NCI-H460 (cell line): ENCODE data around the gene MTSS2. TPM values are rescaled to one million over a fixed set of nuclear protein-coding genes. Genes with fewer than 3 reads are reported as not detected.

Source experiments
- DNase-seq: peaks from one replicate; pipeline ENCODE4 v3.0.0-alpha.2; 2016; ENCODE audit warnings: low read depth; ENCODE audit errors: extremely low read depth
- total RNA-seq: library from RNA; depleted of rRNA; stranded (reverse); fragments of >200 nt; shearing (Covaris generic); gene quantifications from 2 replicates; pipeline ENCODE4 v1.2.3, GENCODE V29; 2014

MTSS2 gene
- total RNA-seq, 1 experiment from 2014 or later: 9.2 TPM

DNA sequence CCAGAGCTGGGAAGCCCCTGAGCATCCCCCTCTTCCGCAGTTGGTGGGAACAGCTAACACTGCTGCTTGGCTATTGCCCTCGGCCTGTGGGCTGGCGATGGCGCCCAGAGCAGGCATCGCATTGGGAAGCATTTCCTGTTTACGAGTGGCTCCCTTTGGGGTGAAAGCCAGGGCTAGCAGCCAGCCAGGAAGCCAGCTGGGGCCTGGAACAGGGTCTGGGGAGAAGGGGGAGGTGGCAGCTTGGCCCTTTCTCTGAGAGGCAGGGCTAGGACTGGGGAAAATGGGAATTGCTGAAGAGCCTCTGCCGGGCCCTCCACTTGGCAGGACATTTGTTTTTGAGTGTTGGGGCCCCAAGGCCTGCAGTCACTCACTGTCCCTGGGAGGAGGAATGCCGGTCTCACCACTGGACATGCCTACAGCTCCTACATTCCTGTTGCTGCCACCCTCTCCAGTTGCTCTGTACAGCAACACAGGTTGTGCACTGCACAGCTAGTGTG, 2.4 kb upstream of the MTSS2 start:
- DNase-seq: no peak

DNA sequence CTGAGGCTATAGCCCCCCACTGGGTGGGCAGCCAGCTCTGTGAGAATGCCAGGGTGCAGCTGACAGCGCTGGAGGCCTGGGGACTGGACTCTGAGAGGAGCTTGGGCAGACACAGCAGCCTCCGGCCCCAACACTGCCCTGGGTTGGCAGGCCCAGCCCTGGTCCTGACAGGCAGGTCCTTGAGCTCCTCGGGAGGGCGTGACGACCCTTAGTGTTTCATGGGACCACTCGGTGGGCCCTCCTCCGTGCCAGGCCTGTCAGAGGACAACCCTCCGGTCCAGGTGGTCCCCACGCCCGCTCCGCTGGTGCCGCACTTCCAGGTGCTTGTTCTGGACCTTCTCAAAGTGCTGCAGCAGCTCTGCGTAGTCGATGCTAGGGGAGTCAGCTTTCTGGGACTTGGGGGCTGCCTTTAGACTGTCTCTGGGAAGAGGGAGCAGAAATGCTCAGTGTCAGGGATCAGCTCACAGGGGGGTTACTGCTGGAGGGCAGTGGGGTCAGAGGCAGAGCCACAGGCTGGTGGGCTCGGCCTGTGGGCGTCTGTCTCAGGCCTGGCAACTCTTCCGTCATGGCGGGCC, 1.9 kb upstream of the MTSS2 start:
- no peak for DNase-seq

DNA sequence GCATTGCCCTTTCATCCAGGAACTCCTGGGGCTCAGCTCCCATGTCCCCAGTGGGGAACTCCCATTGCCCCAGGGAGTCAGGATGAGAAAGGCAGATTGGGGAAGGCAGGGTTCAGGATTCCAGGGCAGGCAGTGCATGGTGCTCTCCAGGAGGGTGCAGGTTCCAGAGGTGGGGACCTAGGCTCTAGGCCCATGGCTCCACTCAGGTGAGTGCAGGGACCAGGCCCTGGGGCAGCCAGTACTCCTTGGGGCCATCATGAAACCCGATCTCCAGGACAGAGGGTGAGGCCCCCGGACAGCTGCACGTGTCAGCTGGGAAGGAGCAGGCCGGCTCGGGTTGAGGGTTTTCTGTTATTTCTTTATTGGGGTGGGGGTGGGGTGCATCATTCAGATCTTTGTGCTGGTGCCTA, 1.3 kb upstream of the MTSS2 start:
- no peak for DNase-seq

DNA sequence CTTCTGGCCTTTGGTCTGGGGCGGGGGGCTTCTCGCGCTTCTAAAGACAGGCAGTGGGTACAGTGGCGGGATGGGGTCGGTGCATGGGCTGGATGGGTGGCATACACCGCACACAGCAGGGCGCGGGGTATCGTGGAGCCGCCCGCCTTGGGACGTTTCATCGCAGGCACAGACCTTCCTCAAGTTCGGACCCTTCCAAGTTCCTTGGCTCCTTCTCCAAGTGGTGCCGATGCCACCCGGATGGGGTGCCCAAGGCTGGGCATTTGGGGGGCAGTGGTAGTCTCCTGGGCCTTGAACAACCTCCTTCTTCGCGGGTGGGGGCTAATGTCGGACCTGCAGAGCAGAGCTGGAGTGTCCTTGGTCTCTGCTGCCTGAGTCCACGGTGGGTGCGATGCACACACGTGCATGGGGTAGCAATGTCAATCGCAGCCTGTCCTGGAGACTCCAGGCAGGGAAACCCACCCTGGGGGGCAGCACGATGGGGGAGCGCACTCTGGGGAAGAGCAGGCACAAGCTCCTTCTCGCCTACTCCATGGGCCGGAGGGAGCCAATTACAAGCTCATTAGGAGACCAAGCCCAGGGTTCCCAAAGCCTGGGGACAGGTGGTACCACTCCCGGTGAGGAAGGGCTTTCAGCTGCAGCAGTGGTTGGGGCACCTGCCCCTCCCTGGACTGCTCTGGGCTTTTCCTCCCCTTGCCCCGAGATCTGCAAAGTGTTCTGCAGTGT, 686 bp upstream of the MTSS2 start:
- no peak for DNase-seq

DNA sequence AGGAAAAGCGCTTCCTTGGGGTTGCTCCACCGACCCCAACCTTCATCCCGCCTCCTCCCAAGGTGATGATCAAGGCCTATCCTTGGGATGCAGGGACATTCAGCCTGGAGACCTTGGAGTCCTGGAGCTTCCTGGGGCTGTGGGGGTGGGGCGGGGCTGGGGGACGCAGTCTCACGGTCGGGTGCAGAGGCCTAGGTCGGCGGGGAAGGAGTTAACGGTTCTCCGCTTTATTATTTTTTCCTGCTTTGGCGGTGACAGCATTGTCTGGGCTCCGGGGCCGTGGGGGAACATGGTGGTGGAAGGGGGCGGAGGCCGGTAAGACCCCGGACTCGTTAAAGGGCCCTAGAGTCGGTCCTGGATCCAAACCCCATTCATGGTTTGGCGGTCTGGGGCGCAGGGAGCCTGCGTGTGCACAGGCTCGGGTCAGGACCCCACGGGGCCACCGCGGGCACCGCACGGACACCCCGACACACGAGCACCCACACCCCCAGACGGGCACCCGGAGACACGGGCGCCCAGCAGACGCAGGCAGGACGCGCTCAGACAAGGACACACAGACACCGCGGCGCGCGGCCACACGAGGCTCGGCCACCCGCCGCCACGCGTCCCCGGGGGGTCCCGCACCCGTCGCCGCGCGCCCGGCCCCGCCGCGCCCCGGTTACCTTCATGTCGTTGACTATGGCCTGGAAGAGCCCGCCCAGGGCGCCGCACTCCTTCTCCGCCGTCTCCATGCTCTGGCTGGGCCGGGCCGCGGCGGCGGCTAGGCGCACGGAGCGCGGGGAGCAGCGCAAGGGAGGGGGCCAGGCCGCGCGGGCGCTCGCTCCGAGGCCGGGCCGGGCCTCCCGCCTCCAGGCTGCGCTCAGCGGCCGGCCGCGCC, 554 bp downstream of the MTSS2 start:
- DNase-seq: no peak

DNA sequence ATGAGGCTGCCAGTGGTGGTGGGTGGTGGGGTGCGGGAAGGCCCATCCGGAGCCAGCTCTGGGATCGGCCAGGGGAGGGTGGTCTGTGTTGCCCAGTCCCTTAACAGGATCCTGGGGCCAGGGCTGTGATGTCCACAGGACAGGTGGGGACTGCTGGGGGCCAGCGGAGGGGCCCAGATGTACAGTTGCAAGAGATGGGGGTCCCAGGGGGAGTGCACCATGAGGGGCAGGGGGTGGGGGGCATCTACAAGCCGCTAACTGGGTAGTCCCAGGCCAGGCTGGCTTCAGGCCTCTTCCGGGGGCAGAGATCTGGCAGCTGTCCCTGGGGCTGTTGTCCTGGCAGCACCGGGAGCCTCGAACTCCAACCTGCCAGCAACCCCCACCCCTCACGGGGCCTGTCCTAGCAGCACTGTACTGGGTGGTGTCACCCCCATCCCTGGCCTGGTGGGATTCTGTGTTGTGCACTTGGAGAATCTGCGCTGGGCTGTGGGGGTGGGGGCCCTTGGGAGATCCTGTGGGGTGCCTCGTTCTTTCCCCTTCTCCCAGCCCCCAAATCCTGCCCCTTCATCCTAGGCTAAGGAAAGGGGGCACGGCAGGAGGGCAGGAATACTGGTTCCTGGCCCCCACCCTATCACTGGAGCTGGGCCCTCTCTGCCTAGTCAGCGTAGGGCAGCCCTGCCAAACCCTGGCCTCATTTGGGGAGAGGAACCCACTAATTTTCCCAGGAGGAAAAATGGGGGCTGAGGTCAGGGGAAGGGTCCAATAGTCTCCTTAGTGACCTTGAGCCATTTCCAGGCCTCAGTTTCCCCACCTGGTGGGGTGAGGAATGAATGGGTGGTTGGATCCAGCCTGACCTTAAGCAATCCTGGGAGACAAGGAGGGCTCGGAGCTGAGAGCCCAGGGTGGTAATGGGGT, 1.4 kb downstream of the MTSS2 start:
- no peak for DNase-seq

DNA sequence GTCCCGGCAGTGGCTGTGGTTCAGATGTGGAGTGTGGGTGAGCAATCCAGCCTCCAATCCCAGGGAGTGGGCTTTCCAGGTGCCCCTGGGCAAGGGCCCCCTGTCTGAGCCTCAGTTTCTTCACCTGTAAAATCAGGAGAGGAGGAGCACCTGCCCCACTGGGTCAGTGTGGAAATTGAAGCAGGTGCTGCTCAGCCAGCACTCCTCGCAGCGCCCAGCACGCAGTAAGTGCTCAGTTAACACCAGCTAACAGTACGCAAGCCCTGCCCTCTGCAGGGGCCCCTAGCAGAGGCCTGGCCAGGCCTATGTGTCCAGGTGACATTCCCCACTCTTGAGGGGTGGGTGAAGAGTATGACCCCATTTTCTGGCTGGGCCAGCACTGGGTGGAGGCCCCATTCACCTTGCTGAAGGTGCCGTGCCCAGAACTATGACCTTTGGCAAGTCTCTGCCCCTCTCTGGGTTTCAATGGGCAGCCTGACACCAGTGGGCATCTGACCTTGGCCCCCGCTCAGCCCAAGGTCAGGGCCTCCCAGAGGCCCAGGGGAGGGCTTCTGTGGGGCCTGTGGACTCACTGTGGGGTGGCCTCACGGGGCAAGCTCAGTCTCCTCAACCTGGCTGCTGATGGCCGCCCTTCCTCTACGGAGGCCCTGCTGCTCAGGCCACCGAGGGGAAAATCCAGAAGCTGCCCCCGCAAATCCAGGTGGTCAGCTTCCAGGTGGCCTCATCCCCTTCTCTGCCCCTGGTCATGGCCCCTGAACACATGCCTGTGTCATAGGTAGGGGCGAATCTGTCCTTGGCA, 2.5 kb downstream of the MTSS2 start:
- DNase-seq: no peak

DNA sequence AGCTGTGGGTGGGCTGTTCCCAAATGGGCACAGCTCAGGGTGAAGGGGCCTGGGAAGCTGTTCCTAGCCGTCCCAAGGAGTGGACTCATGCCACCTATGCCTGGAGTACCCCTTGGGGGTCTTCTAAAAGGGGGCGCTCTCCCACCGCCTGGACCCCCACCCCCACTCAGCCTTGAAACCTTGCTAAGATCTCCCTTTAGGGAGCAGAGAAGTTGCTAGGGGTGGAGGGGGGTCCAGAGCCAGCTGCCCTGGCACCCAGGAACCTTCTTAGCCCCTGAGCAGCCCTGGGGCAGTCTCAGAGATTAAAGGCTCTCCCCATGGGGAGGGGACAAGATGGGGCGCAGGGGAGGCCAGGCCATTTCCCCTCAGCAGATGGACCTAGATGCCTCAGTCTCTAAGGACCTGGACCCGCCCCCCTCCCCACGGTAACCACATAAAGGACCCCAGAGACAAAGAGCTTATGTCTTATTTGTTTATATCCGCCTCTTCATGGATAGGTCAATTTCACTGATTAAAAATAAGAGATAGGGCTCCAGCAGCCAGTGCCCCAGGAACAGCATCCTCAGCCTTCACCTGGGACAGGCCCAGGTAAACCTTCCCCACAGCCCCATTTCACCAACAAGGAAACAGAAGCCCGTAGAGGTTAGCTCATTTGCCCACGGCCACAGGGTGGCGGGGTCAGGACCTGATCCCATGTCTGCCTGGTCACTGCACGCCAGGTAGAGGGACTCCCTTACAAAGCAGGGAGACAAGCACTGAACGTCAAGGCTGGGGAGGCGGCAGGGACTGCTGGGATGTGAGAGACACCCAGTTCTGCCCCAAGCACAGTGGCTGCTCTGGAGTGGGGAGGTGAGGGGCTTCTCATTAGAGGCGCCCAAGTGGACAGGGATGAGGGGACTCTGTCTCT, 3.4 kb downstream of the MTSS2 start:
- DNase-seq: no peak

DNA sequence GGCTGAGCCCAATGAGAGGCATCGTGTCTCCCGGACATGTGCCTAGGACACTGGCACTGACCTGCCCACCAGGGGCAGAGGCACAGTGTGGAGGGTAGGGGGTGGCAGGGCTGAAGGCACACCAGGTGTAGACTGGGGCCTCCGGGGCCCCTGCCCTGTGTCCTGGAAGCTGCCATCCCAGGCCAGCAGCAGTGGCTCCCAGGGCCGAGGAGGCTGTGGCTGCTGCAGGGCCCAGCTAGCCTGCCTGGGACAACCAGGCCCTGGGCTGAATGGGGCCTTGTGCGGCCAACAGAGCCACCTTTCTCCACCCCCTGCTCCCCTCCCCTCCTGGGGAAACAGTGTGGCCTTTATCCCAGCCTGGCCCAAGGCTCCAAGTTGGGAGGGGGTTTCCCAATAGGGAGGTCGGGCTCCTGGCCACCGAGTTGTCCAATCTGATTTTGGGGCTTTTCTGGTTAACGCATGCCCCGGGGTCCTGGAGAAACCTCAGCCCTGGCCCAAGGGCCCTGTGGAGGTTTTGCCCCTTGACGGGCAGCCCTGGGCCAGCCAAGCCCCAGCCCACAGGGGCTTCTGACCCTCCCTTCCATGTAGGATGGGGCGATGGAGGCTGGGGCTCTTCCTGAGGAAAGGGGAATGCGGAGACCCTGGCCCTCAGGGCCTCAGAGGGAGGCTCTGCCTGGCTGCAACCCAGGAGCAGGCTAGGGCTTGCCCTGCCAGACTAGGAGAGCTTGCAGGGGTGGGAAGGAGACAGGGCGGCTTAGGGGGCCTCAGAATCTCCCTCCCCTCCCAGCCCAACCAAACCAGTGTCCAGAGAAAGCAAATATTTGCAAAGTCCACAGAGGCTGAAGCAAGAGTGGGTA, 4.2 kb downstream of the MTSS2 start:
- no peak for DNase-seq

DNA sequence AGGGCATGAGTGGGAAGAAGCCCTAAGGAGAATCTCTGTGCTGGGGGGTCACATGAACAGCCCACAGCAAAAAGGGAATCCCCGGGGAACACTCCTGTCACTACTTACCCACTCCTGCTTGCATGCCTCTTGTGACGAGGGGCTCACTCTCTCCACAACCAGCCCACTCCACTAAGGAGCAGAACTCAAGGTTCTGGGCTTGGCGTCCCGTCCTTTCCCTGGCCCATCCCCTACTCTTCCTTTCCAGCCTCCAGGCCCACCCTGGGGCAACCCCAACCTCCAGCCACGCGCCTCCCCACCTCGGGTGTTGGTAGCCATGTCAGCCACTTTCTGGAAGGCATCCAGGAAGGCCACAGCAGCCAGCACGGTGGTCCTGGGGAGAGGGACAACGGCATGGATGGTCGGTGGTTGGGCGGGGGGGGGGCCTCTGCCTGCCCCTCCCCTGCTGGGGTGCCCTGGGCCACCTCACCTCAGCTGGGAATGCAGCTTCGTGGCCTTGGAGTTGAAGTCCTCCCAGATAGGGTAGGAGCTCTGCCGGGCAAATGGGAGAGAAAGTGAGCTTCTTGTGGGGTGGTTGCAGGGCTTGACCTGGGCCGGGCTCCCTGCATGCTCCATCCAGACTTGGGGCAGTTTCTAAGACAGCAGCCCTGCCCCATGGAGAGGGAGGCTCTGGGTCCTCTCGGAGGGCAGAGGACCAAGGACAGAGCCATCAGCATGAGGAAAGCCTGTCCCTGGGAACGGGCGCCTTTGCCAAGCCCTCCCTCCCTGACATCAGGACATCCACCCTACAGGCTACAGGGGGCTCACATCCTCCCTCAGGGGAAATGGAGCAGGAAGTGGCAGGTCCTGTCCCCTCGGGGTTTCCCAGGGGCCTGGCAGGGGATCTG, 5.1 kb downstream of the MTSS2 start:
- no peak for DNase-seq

DNA sequence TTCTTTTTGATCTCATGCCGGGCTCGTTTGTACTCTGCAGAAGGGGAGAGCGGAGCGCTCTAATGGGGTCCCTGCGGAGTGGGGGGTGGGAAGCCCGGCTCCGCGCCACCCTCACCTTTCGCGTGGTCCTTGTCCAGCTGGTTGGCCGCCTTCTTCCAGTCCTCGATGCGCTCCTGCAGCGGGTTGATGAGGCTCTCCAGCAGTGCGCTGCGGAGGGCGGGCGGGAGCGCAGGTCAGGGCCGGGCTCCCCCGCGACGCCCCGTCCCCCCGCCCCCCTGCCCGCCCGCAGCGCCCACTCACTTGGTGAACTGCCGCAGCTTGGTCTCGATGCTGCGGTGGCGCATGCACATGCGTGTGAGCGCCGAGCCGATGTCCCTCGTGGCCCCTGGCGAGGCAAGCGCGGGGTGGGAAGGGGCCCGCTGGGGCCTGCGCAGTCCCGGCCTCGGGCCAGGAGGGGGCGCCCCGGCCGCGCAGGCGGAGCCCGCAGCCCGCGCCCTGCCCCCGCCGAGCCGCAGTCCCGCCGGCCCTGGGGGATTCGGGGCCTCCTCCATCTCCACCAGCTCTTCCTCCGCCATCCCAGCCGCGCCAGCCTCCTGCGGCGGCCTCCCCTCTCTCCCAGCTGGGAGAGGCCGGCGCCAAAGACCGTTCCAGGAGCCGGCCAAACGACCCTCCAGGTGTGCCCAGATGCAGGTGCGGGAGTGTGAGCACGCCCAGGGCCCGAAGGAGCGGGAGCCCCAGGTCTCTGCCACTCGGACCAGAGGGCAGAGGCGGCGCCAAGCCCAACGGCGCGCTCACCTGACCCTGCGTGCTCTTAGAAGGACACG, 6.0 kb downstream of the MTSS2 start:
- no peak for DNase-seq

DNA sequence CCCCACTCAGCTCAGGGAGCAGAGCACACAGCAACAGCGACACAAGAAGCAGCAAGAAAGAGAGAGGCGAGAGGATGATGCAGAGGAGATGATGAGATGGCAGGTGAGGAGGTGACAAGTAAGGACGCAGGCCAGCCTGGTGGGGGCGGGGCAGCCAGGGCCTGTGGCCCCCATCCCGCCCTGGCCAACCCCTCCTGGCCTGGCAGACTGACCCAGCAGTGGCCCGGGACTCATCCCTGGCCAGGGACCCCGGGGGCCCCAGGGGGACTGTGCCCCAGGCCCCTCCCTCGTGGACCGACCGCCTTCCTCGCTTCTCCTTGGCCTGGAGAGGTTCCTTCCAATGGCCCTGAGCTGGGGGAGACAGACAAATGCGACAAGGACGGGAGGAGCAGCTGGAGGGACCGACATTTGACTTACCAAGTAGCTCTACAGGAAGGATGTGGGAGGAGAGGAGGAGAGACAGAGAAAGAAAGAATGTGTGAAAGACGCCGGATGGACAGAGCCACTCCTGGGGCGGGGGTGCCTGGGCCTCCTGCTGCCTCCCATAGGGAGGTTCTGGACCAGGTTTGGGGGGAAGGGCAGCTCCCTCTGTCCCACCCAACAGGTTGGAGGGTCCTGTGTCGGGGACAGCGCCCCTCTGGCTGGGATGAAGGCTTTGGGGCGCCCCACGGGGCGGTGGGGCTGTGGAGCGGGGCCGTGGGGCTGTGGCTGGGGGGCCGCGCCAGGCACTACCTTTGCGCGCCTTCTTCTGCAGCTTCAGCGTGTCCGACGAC, 6.8 kb downstream of the MTSS2 start:
- DNase-seq: no peak

DNA sequence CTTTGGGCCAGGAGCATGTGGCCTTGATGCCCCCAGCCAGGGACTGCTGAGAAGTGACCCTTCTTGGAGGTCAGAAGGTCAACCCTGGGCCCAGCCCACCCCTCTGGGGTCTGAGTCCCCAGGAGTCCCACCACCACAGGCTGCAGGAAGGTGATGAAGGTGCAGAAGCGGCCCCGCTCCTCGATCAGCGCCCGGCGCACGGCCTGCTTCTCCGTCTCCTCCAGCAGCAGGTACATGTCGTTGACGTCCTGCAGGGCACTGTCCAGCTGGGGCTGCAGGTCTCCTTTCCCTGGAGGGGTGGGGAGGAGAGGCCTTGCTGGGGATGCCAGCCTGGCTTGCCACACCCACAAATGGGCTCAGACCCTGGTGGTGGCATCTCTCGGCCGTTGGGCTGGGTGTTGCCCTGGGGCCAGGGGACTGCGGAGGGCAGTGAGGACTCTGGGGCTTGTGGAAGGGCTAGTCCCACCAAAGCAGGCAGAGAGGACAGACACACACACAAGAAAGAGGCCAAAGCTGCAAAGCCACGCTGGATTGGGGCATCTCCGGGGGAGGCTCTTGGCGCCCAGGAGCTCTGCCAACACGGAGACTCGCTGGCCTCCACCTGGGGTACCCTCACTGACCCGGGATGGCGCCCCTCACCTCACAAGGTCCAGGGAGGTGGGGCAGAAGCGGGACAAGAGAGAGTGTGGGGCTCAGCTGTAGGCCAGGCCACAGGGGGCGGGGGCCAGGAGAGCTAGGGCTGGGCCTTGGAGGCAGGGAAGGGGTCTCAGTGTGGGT, 7.5 kb downstream of the MTSS2 start:
- DNase-seq: no peak

DNA sequence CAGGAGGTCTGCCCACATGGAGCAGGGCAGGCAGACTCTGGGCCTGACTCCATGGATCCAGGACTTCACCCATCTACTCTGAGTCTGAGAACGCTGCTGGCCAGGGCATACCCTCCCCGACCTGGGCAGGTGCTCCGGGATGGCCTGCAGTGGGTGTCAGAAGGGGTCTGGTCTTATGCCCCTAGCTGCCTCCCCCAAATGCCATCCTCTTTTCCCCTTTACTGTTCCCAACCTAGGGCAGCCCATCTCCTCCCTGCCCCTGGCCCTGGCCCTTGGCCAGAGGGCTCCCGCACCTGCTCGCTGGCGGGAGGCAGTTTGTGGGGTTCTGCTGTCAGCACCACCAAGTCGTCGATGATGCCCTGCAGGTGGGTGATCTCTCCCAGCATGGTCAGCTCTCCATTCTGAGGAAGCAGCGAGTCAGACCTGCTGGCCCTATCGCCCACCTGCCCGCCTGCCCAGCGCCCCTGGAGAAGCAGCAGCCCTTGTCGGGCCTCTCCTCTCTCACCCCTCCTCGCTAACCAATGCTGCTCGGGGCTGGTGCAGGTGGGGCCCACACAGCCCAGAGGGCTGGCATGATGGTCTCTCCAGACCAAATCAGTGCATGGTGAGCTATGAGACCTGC, 8.2 kb downstream of the MTSS2 start:
- no peak for DNase-seq
